HG02840 (cell line): ENCODE results near the gene DNAJC6.

Experiments used
- ATAC-seq: cut with Tn5 transposase; IDR thresholded peaks from one replicate; pipeline ENCODE4 v1.9.1; 2021; ENCODE audit warnings: mild to moderate bottlenecking, moderate library complexity, moderate number of reproducible peaks; ENCODE audit not compliant: unreplicated experiment, low FRiP score

Gene DNAJC6

GRCh38 chr1:65458730-65459396 lies 149.5 kb downstream of the DNAJC6 start:
- no peak for ATAC-seq

DNA sequence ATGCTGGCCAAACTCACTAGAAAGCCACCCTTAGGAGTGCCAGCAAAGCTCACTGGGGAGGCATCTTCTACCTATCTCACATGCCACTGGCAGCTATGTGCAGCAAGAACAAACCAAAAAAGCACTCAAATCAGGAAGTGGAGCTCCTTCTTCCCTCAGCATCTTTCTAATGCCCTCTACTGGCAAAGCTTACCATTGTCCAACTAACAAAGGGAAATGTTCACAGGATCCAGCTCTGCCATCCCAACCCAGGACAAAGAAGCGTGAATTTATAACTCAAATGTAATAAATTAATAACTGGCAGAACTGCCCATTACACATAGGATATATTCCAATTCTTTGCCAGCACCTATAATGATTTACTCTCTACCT lies 150.0 kb downstream of the DNAJC6 start:
- ATAC-seq, result no peak
